HepG2 (cell line): Measurements from ENCODE around the gene TARBP2. TPM values are rescaled to one million over a fixed set of nuclear protein-coding genes. Genes with fewer than 3 reads are reported as not detected.

Experiments
- ELF1 ChIP-seq: sonication (generic); formaldehyde crosslinking; IDR thresholded peaks from 2 replicates; pipeline ENCODE4 v1.4.0; 2020; ENCODE audit warnings: missing genetic modification reagents
- FOXA1 ChIP-seq, 2 experiments: fragments of 450-650 bp in 1 of 2; sonication (generic) in 1 of 2; formaldehyde crosslinking in 1 of 2; IDR thresholded peaks; 2 replicates each; pipeline versions ENCODE4 v1.4.0 to v1.6.1; 2016 to 2020; ENCODE audit warnings: missing genetic modification reagents in 1 of 2
- FOXJ3 ChIP-seq: sonication (generic); formaldehyde crosslinking; IDR thresholded peaks from 2 replicates; pipeline ENCODE4 v1.4.0; 2020; ENCODE audit warnings: missing genetic modification reagents, mild to moderate bottlenecking, borderline replicate concordance
- FOXK2 ChIP-seq: fragments of 450-650 bp; IDR thresholded peaks from 2 replicates; pipeline ENCODE4 v1.6.1; 2016
- GABPB1 ChIP-seq: IDR thresholded peaks from 2 replicates; pipeline ENCODE4 v1.6.1; 2016; ENCODE audit warnings: mild to moderate bottlenecking, missing genetic modification reagents, moderate library complexity, missing compliant biosample characterization
- HDAC1 ChIP-seq: sonication (generic); formaldehyde crosslinking; IDR thresholded peaks from 2 replicates; pipeline ENCODE4 v1.5.1; 2020; ENCODE audit warnings: mild to moderate bottlenecking, missing genetic modification reagents
- HIVEP1 ChIP-seq: sonication (generic); formaldehyde crosslinking; IDR thresholded peaks from 2 replicates; pipeline ENCODE4 v1.4.0; 2020; ENCODE audit warnings: mild to moderate bottlenecking, missing genetic modification reagents
- HOXA3 ChIP-seq: sonication (generic); formaldehyde crosslinking; IDR thresholded peaks from 2 replicates; pipeline ENCODE4 v1.5.0; 2020; ENCODE audit warnings: missing genetic modification reagents
- MLLT10 ChIP-seq: sonication (generic); formaldehyde crosslinking; IDR thresholded peaks from 2 replicates; pipeline ENCODE4 v1.4.0; 2020; ENCODE audit warnings: missing genetic modification reagents
- RFXANK ChIP-seq: IDR thresholded peaks from 2 replicates; pipeline ENCODE4 v1.6.1; 2016
- SMAD1 ChIP-seq: sonication (generic); formaldehyde crosslinking; IDR thresholded peaks from 2 replicates; pipeline ENCODE4 v1.4.0; 2020; ENCODE audit warnings: missing genetic modification reagents, low read depth, mild to moderate bottlenecking, borderline replicate concordance
- SP4 ChIP-seq: sonication (generic); formaldehyde crosslinking; IDR thresholded peaks from 2 replicates; pipeline ENCODE4 v1.8.1; 2023; ENCODE audit warnings: mild to moderate bottlenecking, missing genetic modification reagents
- TBP ChIP-seq: sonication (generic); formaldehyde crosslinking; IDR thresholded peaks from 2 replicates; pipeline ENCODE4 v1.5.0; 2020; ENCODE audit warnings: missing genetic modification reagents
- ZIK1 ChIP-seq: sonication (generic); formaldehyde crosslinking; IDR thresholded peaks from 2 replicates; pipeline ENCODE4 v1.5.0; 2020; ENCODE audit warnings: mild to moderate bottlenecking, low read depth, missing genetic modification reagents, borderline replicate concordance
- ZNF124 ChIP-seq: sonication (generic); formaldehyde crosslinking; IDR thresholded peaks from 2 replicates; pipeline ENCODE4 v1.4.0; 2020; ENCODE audit warnings: missing genetic modification reagents
- ZNF224 ChIP-seq: sonication (generic); formaldehyde crosslinking; IDR thresholded peaks from 2 replicates; pipeline ENCODE4 v1.5.0; 2020; ENCODE audit warnings: mild to moderate bottlenecking, missing genetic modification reagents
- ZNF558 ChIP-seq: sonication (generic); formaldehyde crosslinking; IDR thresholded peaks from 2 replicates; pipeline ENCODE4 v1.9.0; 2022; ENCODE audit warnings: mild to moderate bottlenecking, missing genetic modification reagents, borderline replicate concordance
- ZNF768 ChIP-seq: sonication (generic); formaldehyde crosslinking; IDR thresholded peaks from 2 replicates; pipeline ENCODE4 v1.4.0; 2020; ENCODE audit warnings: missing genetic modification reagents
- polyA plus RNA-seq, 8 experiments: library from polyadenylated mRNA; depleted of rRNA in 3 of 8; stranded (reverse) in 7 of 8; unstranded in 1 of 8; fragments of >200 nt; fragmentation: Illumina TruSeq in 4 of 8; extraction: Trizol in 4 of 8; gene quantifications; 2 replicates each; pipeline versions ENCODE4 v1.2.1 to v1.2.3, GENCODE V29; 2011 to 2016; ENCODE audit warnings: low read depth in 4 of 8, missing spikeins in 1 of 8, mixed read lengths in 1 of 8; ENCODE audit not compliant: insufficient read depth in 1 of 8
- total RNA-seq, 5 experiments: library from RNA; depleted of rRNA; stranded (reverse); fragments of >200 nt; fragmentation: Illumina TruSeq; extraction: Trizol; gene quantifications; 2 replicates each; pipeline ENCODE4 v1.2.3, GENCODE V29; 2016; ENCODE audit warnings: low read depth in 1 of 5
- TF ChIP-seq, protein P1 (sequence below), 2 experiments: sonication (generic) in 1 of 2; formaldehyde crosslinking in 1 of 2; IDR thresholded peaks; 2 replicates each; pipeline versions ENCODE4 v1.5.1 to v1.6.1; 2011 to 2020; ENCODE audit warnings: borderline replicate concordance in 1 of 2, low read depth in 1 of 2, low read length in 1 of 2, mild to moderate bottlenecking in 1 of 2, missing genetic modification reagents in 1 of 2, moderate library complexity in 1 of 2
- TF ChIP-seq, protein P2 (sequence below), 2 experiments: fragments of 450-650 bp in 1 of 2; sonication (generic) in 1 of 2; formaldehyde crosslinking; IDR thresholded peaks; 2 replicates each; pipeline versions ENCODE4 v1.5.0 to v1.8.0; 2020 to 2022; ENCODE audit warnings: mild to moderate bottlenecking in 1 of 2, missing genetic modification reagents in 1 of 2
- TF ChIP-seq, protein P3 (sequence below): fragments of 450-650 bp; IDR thresholded peaks from 2 replicates; pipeline ENCODE4 v1.6.1; 2017

Gene TARBP2
- total and polyA plus RNA-seq, 2 of the 13 experiments (the other 11 are each of a cell fraction or from before 2014, with no cell fraction given) = 47.0 to 55.5 TPM

DNA sequence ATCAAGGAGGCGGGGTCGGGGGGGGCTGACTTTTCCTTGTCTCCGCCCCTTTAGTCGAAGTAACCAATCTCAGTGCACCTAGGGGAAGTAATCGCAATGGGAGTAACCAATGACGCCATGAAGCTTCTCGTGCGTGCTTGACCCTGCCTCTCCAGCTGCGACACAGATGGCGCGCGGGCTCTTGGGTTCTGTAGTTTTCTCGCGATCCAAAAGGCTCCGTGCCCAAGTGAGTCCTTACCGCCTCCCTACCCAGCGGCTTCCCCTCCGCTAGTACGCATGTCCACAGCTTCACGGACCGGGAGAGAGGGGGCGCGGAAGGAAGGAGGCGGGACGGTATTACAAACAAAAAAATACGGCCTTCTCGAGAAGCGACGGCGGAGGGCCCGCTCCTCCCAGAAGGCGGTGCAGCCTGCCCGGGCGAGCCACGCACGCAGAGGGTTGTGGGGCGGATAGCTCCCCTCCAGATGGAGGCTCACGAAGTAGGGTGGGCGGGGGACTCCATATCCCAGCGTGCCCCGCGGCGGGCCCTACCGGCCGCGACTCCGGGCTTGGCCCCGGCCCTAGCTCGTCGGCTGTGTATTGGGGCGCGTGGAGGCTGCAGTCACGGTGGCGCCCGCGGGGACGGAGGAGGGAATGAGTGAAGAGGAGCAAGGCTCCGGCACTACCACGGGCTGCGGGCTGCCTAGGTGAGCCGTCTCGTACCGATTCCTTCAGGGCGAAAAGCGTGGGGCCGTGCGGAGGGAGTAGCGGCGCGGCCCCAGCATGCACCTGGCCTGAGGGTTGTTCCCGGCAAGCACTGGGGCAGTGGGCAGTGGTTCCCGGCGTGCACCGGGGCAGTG, at the start of gene TARBP2 (continued):
- TF ChIP-seq, protein P1, sequence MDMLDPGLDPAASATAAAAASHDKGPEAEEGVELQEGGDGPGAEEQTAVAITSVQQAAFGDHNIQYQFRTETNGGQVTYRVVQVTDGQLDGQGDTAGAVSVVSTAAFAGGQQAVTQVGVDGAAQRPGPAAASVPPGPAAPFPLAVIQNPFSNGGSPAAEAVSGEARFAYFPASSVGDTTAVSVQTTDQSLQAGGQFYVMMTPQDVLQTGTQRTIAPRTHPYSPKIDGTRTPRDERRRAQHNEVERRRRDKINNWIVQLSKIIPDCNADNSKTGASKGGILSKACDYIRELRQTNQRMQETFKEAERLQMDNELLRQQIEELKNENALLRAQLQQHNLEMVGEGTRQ (IDR thresholded peaks at IDR 0.05; ENCODE audit: low read depth, low read length) = no peak
- TF ChIP-seq, protein P1 (CRISPR knock-in tag; IDR thresholded peaks at IDR 0.05; ENCODE audit: borderline replicate concordance) = peak; percentile 46; the same call in 1 of the 2 replicates
- TF ChIP-seq GABPB1 (CRISPR knock-in tag) (peak; percentile 90), HOXA3 (CRISPR knock-in tag) (peak; percentile 90), ZNF124 (CRISPR knock-in tag) (peak; percentile 28; the same call in 1 of the 2 replicates), ZIK1 (CRISPR knock-in tag) (peak; percentile 50; the same call in 1 of the 2 replicates), TBP (CRISPR knock-in tag) (peak; percentile 99), MLLT10 (CRISPR knock-in tag) (no peak), HIVEP1 (CRISPR knock-in tag) (peak; percentile 83), ELF1 (CRISPR knock-in tag) (peak; percentile 55), SMAD1 (no peak; the same call in 1 of the 2 replicates), FOXA1 (IDR thresholded peaks at IDR 0.05) (no peak), FOXA1 (CRISPR knock-in tag; IDR thresholded peaks at IDR 0.05) (no peak), HDAC1 (CRISPR knock-in tag) (peak; percentile 88), RFXANK (CRISPR knock-in tag) (no peak), FOXJ3 (CRISPR knock-in tag) (peak; percentile 45), SP4 (CRISPR knock-in tag) (peak; percentile 88), ZNF558 (CRISPR knock-in tag) (no peak; the same call in 1 of the 2 replicates), FOXK2 (no peak), ZNF224 (CRISPR knock-in tag) (peak; percentile 79), ZNF768 (CRISPR knock-in tag) (peak; percentile 50; the same call in 1 of the 2 replicates)
- TF ChIP-seq, protein P2, sequence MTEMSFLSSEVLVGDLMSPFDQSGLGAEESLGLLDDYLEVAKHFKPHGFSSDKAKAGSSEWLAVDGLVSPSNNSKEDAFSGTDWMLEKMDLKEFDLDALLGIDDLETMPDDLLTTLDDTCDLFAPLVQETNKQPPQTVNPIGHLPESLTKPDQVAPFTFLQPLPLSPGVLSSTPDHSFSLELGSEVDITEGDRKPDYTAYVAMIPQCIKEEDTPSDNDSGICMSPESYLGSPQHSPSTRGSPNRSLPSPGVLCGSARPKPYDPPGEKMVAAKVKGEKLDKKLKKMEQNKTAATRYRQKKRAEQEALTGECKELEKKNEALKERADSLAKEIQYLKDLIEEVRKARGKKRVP (CRISPR knock-in tag; IDR thresholded peaks at IDR 0.05) = 0 out of 4 replicates have a peak, but pooled peaks of 1 of the 2 experiments have one; percentile 39
- TF ChIP-seq, protein P3, sequence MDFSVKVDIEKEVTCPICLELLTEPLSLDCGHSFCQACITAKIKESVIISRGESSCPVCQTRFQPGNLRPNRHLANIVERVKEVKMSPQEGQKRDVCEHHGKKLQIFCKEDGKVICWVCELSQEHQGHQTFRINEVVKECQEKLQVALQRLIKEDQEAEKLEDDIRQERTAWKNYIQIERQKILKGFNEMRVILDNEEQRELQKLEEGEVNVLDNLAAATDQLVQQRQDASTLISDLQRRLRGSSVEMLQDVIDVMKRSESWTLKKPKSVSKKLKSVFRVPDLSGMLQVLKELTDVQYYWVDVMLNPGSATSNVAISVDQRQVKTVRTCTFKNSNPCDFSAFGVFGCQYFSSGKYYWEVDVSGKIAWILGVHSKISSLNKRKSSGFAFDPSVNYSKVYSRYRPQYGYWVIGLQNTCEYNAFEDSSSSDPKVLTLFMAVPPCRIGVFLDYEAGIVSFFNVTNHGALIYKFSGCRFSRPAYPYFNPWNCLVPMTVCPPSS = no peak
